IMR-90 (cell line): ENCODE data around the gene PLCB3. TPM values are rescaled to one million over a fixed set of nuclear protein-coding genes. Genes with fewer than 3 reads are reported as not detected.

Source experiments
- ATAC-seq: fragments of 200-7000 bp; cut with Tn5 transposase; 2 replicates; pipeline ENCODE4 v1.9.1; 2020; ENCODE audit warnings: low read depth, mild to moderate bottlenecking, moderate library complexity
- BruUV-seq: library from RNA; stranded (reverse); fragments of 400-500 nt; replicated peaks from 2 replicates; lab custom pipeline; 2021; lab: Mats Ljungman, UMichigan
- CTCF ChIA-PET: fragments of 300-600 bp; formaldehyde crosslinking; extraction: SDS; loops from one replicate; lab custom pipeline; 2021; ENCODE audit warnings: antibody characterized with exemption; lab: Yijun Ruan, JAX
- POLR2A ChIA-PET: fragments of 300-600 bp; sonication (Branson Sonifier 250); formaldehyde crosslinking; loops from one replicate; lab custom pipeline; 2022; ENCODE audit warnings: antibody characterized with exemption; ENCODE audit not compliant: unreplicated experiment; lab: Charles Lee
- DNase-seq: peaks from one replicate; pipeline ENCODE4 v3.0.0; 2013
- H2AFZ ChIP-seq: replicated peaks from 2 replicates; pipeline ENCODE3; 2013; ENCODE audit warnings: low read length, mild to moderate bottlenecking; ENCODE audit not compliant: poor library complexity
- H2AK5ac ChIP-seq: 2 replicates; pipeline ENCODE4 v1.6.1; 2013; ENCODE audit warnings: low read depth, low read length, inconsistent platforms
- H2AK9ac ChIP-seq: replicated peaks from 2 replicates; pipeline ENCODE3; 2013; ENCODE audit warnings: mild to moderate bottlenecking, low read depth, low read length, moderate library complexity; ENCODE audit not compliant: poor library complexity
- H2BK120ac ChIP-seq: 2 replicates; pipeline ENCODE4 v1.6.1; 2013; ENCODE audit warnings: low read depth, low read length, inconsistent platforms
- H2BK15ac ChIP-seq: 3 replicates; pipeline ENCODE4 v1.6.1; 2013; ENCODE audit warnings: low read depth, low read length, inconsistent platforms
- H2BK20ac ChIP-seq: 2 replicates; pipeline ENCODE4 v1.6.1; 2013; ENCODE audit warnings: low read depth, mild to moderate bottlenecking, inconsistent platforms, low read length, moderate library complexity
- H2BK5ac ChIP-seq: 2 replicates; pipeline ENCODE4 v1.6.1; 2013; ENCODE audit warnings: mild to moderate bottlenecking, low read depth, low read length, inconsistent platforms; ENCODE audit not compliant: poor library complexity, severe bottlenecking
- H3K14ac ChIP-seq: replicated peaks from 2 replicates; pipeline ENCODE4 v1.6.1; 2013; ENCODE audit warnings: low read depth, low read length, inconsistent platforms
- H3K18ac ChIP-seq: 2 replicates; pipeline ENCODE4 v1.6.1; 2013; ENCODE audit warnings: low read depth, low read length, control low read depth
- H3K23ac ChIP-seq: 2 replicates; pipeline ENCODE4 v1.6.1; 2013; ENCODE audit warnings: low read depth, low read length, inconsistent platforms
- H3K27ac ChIP-seq: 2 replicates; pipeline ENCODE4 v1.5.1; 2013; ENCODE audit warnings: mild to moderate bottlenecking, control low read depth, low read length; ENCODE audit not compliant: insufficient read depth
- H3K27me3 ChIP-seq: 2 replicates; pipeline ENCODE4 v1.6.1; 2013; ENCODE audit warnings: low read length; ENCODE audit not compliant: control insufficient read depth, insufficient read depth
- H3K36me3 ChIP-seq: 2 replicates; pipeline ENCODE4 v1.6.1; 2013; ENCODE audit warnings: low read length, mixed read lengths; ENCODE audit not compliant: control insufficient read depth, insufficient read depth
- H3K4ac ChIP-seq: 2 replicates; pipeline ENCODE4 v1.6.1; 2013; ENCODE audit warnings: low read depth, low read length, inconsistent platforms
- H3K4me1 ChIP-seq: 2 replicates; pipeline ENCODE4 v1.6.1; 2013; ENCODE audit warnings: low read length, mixed read lengths; ENCODE audit not compliant: control insufficient read depth, insufficient read depth
- H3K4me2 ChIP-seq: 2 replicates; pipeline ENCODE4 v1.6.1; 2013; ENCODE audit warnings: low read depth, mild to moderate bottlenecking, control low read depth, low read length, moderate library complexity
- H3K4me3 ChIP-seq: 2 replicates; pipeline ENCODE4 v1.5.1; 2013; ENCODE audit warnings: low read depth, mild to moderate bottlenecking, control low read depth, low read length, moderate library complexity; ENCODE audit not compliant: insufficient read depth
- H3K56ac ChIP-seq: 2 replicates; pipeline ENCODE4 v1.6.1; 2013; ENCODE audit warnings: low read length, inconsistent platforms; ENCODE audit not compliant: insufficient read depth; ENCODE audit errors: extremely low read depth
- H3K79me1 ChIP-seq, 2 experiments: 2 replicates each; pipeline ENCODE4 v1.6.1; 2013; ENCODE audit warnings: low read length in 2 of 2, inconsistent platforms in 1 of 2, low read depth in 1 of 2
- H3K9ac ChIP-seq: 2 replicates; pipeline ENCODE4 v1.6.1; 2013; ENCODE audit warnings: low read depth, low read length, control low read depth
- H3K9me1 ChIP-seq: 2 replicates; pipeline ENCODE4 v1.6.1; 2013; ENCODE audit warnings: low read length, inconsistent platforms; ENCODE audit not compliant: insufficient read depth
- H3K9me3 ChIP-seq: 2 replicates; pipeline ENCODE4 v1.6.1; 2013; ENCODE audit warnings: low read length; ENCODE audit not compliant: control insufficient read depth, insufficient read depth
- H4K20me1 ChIP-seq: 2 replicates; pipeline ENCODE4 v1.6.1; 2013; ENCODE audit warnings: low read length, inconsistent platforms; ENCODE audit not compliant: insufficient read depth
- H4K5ac ChIP-seq: 2 replicates; pipeline ENCODE4 v1.6.1; 2013; ENCODE audit warnings: mild to moderate bottlenecking, low read depth, low read length, control low read depth
- H4K8ac ChIP-seq, 2 experiments: 2 replicates each; pipeline ENCODE4 v1.6.1; 2013; ENCODE audit warnings: low read depth in 2 of 2, low read length in 2 of 2, control low read depth in 1 of 2, inconsistent platforms in 1 of 2
- H4K91ac ChIP-seq: 2 replicates; pipeline ENCODE4 v1.6.1; 2013; ENCODE audit warnings: low read depth, low read length, inconsistent platforms; ENCODE audit not compliant: insufficient read depth
- BHLHE40 ChIP-seq: fragments of 150-350 bp; IDR thresholded peaks from 2 replicates; pipeline ENCODE4 v1.6.1; 2016; ENCODE audit warnings: mild to moderate bottlenecking, low read depth, low read length
- CEBPB ChIP-seq: IDR thresholded peaks from 2 replicates; pipeline ENCODE4 v1.6.1; 2012; ENCODE audit warnings: low read depth, low read length, improper control_type of control experiment
- CHD1 ChIP-seq: IDR thresholded peaks from 2 replicates; pipeline ENCODE4 v1.6.1; 2012; ENCODE audit warnings: low read depth, low read length, improper control_type of control experiment
- FOS ChIP-seq: fragments of 150-350 bp; IDR thresholded peaks from 2 replicates; pipeline ENCODE4 v1.6.1; 2016; ENCODE audit warnings: low read depth, low read length
- MAFK ChIP-seq: IDR thresholded peaks from 2 replicates; pipeline ENCODE4 v1.6.1; 2012; ENCODE audit warnings: low read depth, low read length, improper control_type of control experiment
- MAZ ChIP-seq: IDR thresholded peaks from 2 replicates; pipeline ENCODE4 v1.6.1; 2012; ENCODE audit warnings: low read depth, mild to moderate bottlenecking, low read length, improper control_type of control experiment, moderate library complexity, borderline replicate concordance
- NFE2L2 ChIP-seq: fragments of 150-350 bp; IDR thresholded peaks from 2 replicates; pipeline ENCODE4 v1.6.1; 2016; ENCODE audit warnings: low read depth, mild to moderate bottlenecking, low read length
- POLR2A ChIP-seq: IDR thresholded peaks from 2 replicates; pipeline ENCODE4 v1.6.1; 2012; ENCODE audit warnings: mild to moderate bottlenecking, low read depth, low read length
- RAD21 ChIP-seq: IDR thresholded peaks from 2 replicates; pipeline ENCODE4 v1.6.1; 2012; ENCODE audit warnings: low read length, improper control_type of control experiment
- RCOR1 ChIP-seq: IDR thresholded peaks from 2 replicates; pipeline ENCODE4 v1.6.1; 2012; ENCODE audit warnings: mild to moderate bottlenecking, low read length, improper control_type of control experiment; ENCODE audit not compliant: insufficient replicate concordance
- RFX5 ChIP-seq: IDR thresholded peaks from 2 replicates; pipeline ENCODE4 v1.8.0; 2012; ENCODE audit warnings: low read depth, mild to moderate bottlenecking, low read length, moderate library complexity
- SMC3 ChIP-seq: fragments of 150-350 bp; IDR thresholded peaks from 2 replicates; pipeline ENCODE4 v1.6.1; 2016; ENCODE audit warnings: low read depth, mild to moderate bottlenecking, antibody characterized with exemption, low read length, moderate library complexity
- WGBS, 2 experiments: methylation state at CpG; one replicate each; pipeline versions ENCODE4 v1.1.5 to v1.1.7; 2013; ENCODE audit warnings: missing lambda C conversion rate in 2 of 2; ENCODE audit not compliant: insufficient read length in 1 of 2; ENCODE audit errors: extremely low coverage in 2 of 2; 5-methylcytosine and 5-hydroxymethylcytosine counted together
- dilution Hi-C: fragments of 300-500 bp; cut with HindIII; formaldehyde crosslinking; loops from one replicate; pipeline ENCODE4 v1.14.3; 2018; ENCODE audit warnings: low sequenced_read_pairs; ENCODE audit not compliant: unreplicated experiment
- in situ Hi-C: fragments of 300-500 bp; cut with MboI; formaldehyde crosslinking; loops from 3 replicates; pipeline ENCODE4 v1.14.3; 2019; ENCODE audit warnings: low sequenced_read_pairs, inconsistent platforms, mixed read lengths
- intact Hi-C: fragments of 100-400 bp; cut with micrococcal nuclease; formaldehyde crosslinking; loops from 2 replicates; pipeline ENCODE4 v1.10.0; 2022
- polyA plus RNA-seq, 3 experiments: library from polyadenylated mRNA; depleted of rRNA; stranded (reverse); fragments of >200 nt; gene quantifications; 2 replicates each; pipeline ENCODE4 v1.2.3, GENCODE V29; 2012; ENCODE audit warnings: low replicate concordance in 1 of 3
- total RNA-seq: library from RNA; depleted of rRNA; stranded (reverse); fragments of >200 nt; gene quantifications from 2 replicates; pipeline ENCODE4 v1.2.3, GENCODE V29; 2012
- TF ChIP-seq, protein P1 (sequence below): fragments of 150-350 bp; IDR thresholded peaks from 2 replicates; pipeline ENCODE4 v1.6.1; 2016; ENCODE audit warnings: low read depth, mild to moderate bottlenecking, low read length, moderate library complexity, borderline replicate concordance
- TF ChIP-seq, protein P2 (sequence below): fragments of 150-350 bp; IDR thresholded peaks from 2 replicates; pipeline ENCODE4 v1.6.1; 2017; ENCODE audit warnings: mild to moderate bottlenecking, antibody characterized with exemption, low read length, low read depth
- TF ChIP-seq, protein P3 (sequence below): conservative IDR thresholded peaks from 2 replicates; pipeline ENCODE4 v1.5.1; 2012; ENCODE audit warnings: mild to moderate bottlenecking, low read depth, low read length, improper control_type of control experiment

PLCB3 gene
- total and polyA plus RNA-seq, 2 of the 4 experiments (the other 2 are of a cell fraction): 23.9 to 24.9 TPM

DNA sequence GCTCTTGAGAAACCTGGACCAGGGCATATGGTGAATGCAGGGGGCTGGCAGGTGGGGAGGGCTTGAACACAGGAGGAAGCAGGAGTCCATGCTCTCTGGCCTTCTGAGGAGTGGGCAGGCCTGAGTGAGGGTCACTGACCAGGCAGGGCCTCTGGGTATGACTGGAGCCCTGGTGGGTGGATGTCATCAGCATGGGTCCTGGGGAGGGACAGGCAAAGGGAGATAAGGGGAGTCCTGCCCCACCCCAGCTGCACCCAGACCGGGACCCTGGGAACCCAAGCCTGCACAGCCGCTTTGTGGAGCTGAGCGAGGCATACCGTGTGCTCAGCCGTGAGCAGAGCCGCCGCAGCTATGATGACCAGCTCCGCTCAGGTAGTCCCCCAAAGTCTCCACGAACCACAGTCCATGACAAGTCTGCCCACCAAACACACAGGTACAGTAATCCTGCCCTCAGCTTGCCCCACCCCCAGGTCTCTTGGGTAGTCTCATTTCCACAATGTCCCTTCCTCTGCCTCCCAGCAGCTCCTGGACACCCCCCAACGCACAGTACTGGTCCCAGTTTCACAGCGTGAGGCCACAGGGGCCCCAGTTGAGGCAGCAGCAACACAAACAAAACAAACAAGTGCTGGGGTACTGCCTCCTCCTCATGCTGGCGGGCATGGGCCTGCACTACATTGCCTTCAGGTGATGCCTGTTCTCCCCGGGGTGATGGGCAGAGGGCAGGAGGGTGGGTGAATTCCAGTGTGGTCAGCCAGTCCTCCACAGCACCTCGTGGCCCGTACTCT, 19.0 kb upstream of the PLCB3 start:
- no TSS peak for BruUV-seq
- Histone ChIP-seq H3K18ac (no peak overlapping the region), H2AFZ (no peak overlapping the region), H3K9ac (no peak overlapping the region), H3K4me1 (peaks cover 16% of the 10 kb centered on the region), H3K9me1 (peaks cover 2% of the 10 kb centered on the region), H2BK15ac (no peak overlapping the region), H3K23ac (no peak overlapping the region), H4K20me1 (no peaks in the 10 kb centered on the region), H2AK5ac (no peak overlapping the region), H4K91ac (no peak overlapping the region), H3K4me3 (no peak overlapping the region), H4K8ac (no peak overlapping the region), H3K4me2 (no peak overlapping the region; the same call in 1 of the 2 replicates), H3K9me3 (no peaks in the 10 kb centered on the region), H2BK5ac (no peak overlapping the region), H4K5ac (no peak overlapping the region), H3K79me1 (peaks cover 18 to 67% of the 10 kb centered on the region in 2 experiments), H2BK20ac (no peak overlapping the region), H3K27ac (no peak overlapping the region), H3K4ac (no peak overlapping the region), H3K36me3 (peaks cover 3% of the 10 kb centered on the region; the same call in 1 of the 2 replicates), H2BK120ac (no peak overlapping the region), H3K14ac (no peak overlapping the region), H2AK9ac (no peak overlapping the region), H3K27me3 (no peaks in the 10 kb centered on the region), H3K56ac (no peak overlapping the region)
- dilution Hi-C loops (no loop called here), in situ Hi-C loops (no loop called here), intact Hi-C loops (no loop called here)
- 89% methylated on average over 9 of the region's 15 CpGs; no CpG with 5 or more reads in 1 of the 2 experiments for WGBS, 2 experiments
- ChIA-PET POLR2A (no interaction called here), CTCF (no interaction called here)
- DNase-seq (no peak), ATAC-seq (no peak)
- no peak for TF ChIP-seq RFX5
- no peak for TF ChIP-seq BHLHE40
- no peak for TF ChIP-seq MAFK
- TF ChIP-seq, protein P1, sequence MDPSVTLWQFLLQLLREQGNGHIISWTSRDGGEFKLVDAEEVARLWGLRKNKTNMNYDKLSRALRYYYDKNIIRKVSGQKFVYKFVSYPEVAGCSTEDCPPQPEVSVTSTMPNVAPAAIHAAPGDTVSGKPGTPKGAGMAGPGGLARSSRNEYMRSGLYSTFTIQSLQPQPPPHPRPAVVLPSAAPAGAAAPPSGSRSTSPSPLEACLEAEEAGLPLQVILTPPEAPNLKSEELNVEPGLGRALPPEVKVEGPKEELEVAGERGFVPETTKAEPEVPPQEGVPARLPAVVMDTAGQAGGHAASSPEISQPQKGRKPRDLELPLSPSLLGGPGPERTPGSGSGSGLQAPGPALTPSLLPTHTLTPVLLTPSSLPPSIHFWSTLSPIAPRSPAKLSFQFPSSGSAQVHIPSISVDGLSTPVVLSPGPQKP: no peak
- no peak for TF ChIP-seq CHD1
- TF ChIP-seq, protein P2, sequence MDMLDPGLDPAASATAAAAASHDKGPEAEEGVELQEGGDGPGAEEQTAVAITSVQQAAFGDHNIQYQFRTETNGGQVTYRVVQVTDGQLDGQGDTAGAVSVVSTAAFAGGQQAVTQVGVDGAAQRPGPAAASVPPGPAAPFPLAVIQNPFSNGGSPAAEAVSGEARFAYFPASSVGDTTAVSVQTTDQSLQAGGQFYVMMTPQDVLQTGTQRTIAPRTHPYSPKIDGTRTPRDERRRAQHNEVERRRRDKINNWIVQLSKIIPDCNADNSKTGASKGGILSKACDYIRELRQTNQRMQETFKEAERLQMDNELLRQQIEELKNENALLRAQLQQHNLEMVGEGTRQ: no peak
- no peak for TF ChIP-seq CEBPB
- no peak for TF ChIP-seq MAZ
- no peak for TF ChIP-seq NFE2L2
- no peak for TF ChIP-seq SMC3
- no peak for TF ChIP-seq RCOR1
- TF ChIP-seq RAD21: no peak
- no peak for TF ChIP-seq POLR2A
- TF ChIP-seq, protein P3, sequence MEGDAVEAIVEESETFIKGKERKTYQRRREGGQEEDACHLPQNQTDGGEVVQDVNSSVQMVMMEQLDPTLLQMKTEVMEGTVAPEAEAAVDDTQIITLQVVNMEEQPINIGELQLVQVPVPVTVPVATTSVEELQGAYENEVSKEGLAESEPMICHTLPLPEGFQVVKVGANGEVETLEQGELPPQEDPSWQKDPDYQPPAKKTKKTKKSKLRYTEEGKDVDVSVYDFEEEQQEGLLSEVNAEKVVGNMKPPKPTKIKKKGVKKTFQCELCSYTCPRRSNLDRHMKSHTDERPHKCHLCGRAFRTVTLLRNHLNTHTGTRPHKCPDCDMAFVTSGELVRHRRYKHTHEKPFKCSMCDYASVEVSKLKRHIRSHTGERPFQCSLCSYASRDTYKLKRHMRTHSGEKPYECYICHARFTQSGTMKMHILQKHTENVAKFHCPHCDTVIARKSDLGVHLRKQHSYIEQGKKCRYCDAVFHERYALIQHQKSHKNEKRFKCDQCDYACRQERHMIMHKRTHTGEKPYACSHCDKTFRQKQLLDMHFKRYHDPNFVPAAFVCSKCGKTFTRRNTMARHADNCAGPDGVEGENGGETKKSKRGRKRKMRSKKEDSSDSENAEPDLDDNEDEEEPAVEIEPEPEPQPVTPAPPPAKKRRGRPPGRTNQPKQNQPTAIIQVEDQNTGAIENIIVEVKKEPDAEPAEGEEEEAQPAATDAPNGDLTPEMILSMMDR: no peak
- TF ChIP-seq FOS: no peak
